ENCODE results near the gene SMURF1.
A peak's percentile ranks its signal among the peaks of the same experiment; 100 is the strongest.

Gene SMURF1

DNA sequence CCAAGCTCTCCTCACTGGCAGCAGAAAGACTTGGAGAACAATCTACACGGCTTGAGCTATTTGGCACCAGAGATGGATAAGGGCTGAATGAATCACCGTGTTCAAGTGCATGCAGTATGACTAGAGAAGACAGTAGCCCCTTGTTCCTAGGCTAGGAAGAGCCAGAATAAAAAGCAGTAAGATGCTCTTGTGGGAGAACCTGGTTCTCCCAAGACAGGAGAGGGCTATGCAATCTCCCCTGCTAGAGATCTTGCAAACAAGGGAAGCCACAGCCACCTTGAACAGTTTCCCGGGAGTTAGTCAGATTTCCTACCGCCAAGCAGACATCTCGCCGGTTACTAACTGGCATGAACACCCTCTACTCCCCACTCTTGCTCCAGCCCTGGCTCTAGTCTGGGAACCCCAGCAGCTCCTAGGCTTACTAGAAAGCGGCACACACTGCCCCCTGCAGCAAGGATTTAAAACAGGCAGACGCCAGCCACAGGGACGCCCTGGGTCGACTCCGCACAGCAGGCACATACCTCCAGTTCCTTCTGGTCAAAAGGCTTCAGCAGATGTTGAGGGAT is 107.3 kb downstream of the SMURF1 start:
- peak; percentile 38 for TF ChIP-seq CTCF (IDR thresholded peaks at IDR 0.05; ENCODE audit: insufficient read depth, low read depth, low read length, missing control alignments)
- DNase-seq (ENCODE audit: low read depth), result peak; percentile 30
- H3K4me3 ChIP-seq (ENCODE audit: low read length), result no peak overlapping the region

GRCh38 chr7:99035723-99036545 is 108.0 kb downstream of the SMURF1 start:
- no peak for TF ChIP-seq CTCF (IDR thresholded peaks at IDR 0.05; ENCODE audit: insufficient read depth, low read depth, low read length, missing control alignments)
- no peak overlapping the region for H3K4me3 ChIP-seq (ENCODE audit: low read length)
- no peak for DNase-seq (ENCODE audit: low read depth)

DNA sequence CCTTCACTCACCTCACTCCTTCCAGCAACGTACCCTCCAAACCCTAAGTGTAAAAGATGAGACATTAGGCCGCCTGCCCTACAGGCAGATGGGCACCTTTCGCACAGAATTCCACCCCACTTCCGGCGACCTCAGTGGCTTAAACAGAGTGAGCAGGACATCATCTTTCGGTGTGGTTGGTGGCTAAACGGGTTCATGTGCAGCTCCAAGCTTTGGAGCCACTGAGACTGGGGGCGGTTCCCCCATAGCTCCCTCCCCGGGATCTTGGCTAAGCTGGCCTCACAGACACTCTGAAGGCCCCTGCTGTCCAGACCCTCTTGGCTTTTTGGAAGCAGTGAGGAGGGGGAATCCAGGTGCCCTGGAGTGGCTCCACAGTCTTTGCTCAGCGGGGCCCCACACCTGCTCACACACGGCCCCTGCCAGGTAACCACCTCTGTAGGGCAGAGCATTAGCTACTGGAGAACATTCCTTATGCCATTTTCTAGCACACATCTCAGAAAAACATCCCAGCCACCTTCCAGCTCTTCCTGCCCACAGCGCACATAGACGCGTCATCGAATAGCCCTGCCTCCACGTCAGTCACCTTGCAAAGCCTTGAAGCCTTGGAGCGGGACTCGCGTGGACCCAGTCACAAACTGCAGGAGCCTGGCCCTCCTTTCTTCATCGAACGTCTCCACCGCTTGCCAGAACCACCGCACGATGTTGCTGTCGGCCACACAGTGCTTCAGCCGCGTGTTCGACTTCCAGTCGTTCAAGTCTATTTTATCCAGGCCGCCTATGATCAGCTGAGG is 108.8 kb downstream of the SMURF1 start:
- DNase-seq (ENCODE audit: low read depth), result no peak
- no peak for TF ChIP-seq CTCF (IDR thresholded peaks at IDR 0.05; ENCODE audit: insufficient read depth, low read depth, low read length, missing control alignments)
- H3K4me3 ChIP-seq (ENCODE audit: low read length), result no peak overlapping the region

DNA sequence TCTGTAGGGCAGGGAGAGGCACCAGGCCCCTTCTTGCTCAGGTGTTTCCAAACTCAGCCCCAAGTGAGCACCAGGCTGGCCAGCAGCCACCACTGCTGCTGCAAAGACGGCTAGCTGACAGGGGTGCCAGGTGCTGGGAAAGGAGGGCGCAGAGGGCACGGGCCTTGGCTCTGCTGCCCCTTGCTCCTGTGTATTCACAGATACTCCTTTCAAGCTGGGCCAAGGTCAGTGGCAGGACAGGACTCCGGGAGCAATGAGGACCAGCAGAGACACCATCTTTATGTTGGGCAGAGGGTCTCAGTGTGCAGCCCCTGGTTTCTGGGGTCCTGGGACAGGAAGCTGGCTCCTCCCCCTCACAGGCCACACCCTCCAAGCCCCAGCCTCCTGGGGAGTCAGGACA is 110.1 kb downstream of the SMURF1 start:
- TF ChIP-seq CTCF (IDR thresholded peaks at IDR 0.05; ENCODE audit: insufficient read depth, low read depth, low read length, missing control alignments), result no peak
- no peak overlapping the region for H3K4me3 ChIP-seq (ENCODE audit: low read length)
- DNase-seq (ENCODE audit: low read depth), result no peak

DNA sequence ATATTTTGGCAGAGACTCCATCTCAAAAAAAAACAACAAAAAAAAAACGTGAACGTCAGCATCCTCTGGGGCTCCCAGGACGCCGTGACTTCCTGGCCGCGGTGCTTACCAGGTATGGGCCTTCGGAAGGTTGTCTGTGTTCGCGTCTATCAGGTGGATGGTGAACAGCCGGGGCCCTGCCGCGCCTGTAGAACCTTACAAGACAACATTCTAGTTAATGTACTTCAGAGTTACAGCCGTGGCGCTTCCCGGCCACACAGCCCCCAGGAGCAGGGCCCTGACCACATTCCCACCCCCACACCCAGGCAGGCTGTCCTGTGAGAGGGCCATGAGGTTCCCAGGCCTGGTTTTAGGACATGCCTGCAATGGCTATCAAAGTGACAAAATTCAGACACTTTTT is 111.0 kb downstream of the SMURF1 start:
- TF ChIP-seq CTCF (IDR thresholded peaks at IDR 0.05; ENCODE audit: insufficient read depth, low read depth, low read length, missing control alignments), result no peak
- H3K4me3 ChIP-seq (ENCODE audit: low read length), result no peak overlapping the region
- no peak for DNase-seq (ENCODE audit: low read depth)

DNA sequence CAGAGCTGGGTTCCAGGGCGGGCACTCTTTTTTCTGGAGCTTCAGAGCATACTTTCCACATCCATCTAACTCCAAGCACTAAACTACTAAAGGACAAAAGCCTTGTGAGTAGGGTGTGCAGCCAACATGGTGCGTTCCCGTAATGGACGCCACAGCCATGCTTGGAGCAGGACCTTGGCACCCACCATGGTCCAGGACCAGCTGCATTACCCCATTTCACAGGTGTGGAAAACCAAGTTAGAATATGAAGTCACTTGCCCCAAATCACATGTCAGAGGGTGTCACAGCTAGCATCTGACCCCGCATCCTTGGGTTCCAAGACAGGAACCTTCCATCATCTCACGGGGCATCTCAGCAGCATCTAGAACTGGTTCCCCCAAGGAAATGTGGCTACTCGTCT is 112.4 kb downstream of the SMURF1 start:
- H3K4me3 ChIP-seq (ENCODE audit: low read length), result no peak overlapping the region
- DNase-seq (ENCODE audit: low read depth), result no peak
- TF ChIP-seq CTCF (IDR thresholded peaks at IDR 0.05; ENCODE audit: insufficient read depth, low read depth, low read length, missing control alignments), result no peak

Data from epithelial cell of esophagus (primary cell).